Peyer's patch (tissue), 4 donors: ENCODE data around the gene RNF175. TPM values are rescaled to one million over a fixed set of nuclear protein-coding genes. Genes with fewer than 3 reads are reported as not detected.

ENCODE experiments used
- DNase-seq, 3 donors: peaks; one replicate each; pipeline ENCODE4 v3.0.0-alpha.2; 2017 to 2019
- H3K27ac ChIP-seq, 4 donors: fragments of 200-600 bp; sonication (generic); one replicate each; pipeline ENCODE4 v1.5.1; 2016 to 2019
- H3K27me3 ChIP-seq, 2 donors: fragments of 200-600 bp; sonication (generic); one replicate each; pipeline ENCODE4 v1.5.1; 2019
- H3K36me3 ChIP-seq, 3 donors: fragments of 200-600 bp; sonication (generic); one replicate each; pipeline ENCODE4 v1.5.1; 2016 to 2019
- H3K4me1 ChIP-seq, 4 donors: fragments of 200-600 bp; sonication (generic); one replicate each; pipeline ENCODE4 v1.5.1; 2016 to 2019
- H3K4me3 ChIP-seq, 4 donors: fragments of 200-600 bp; sonication (generic); 1 replicate in 3 of 4; 2 replicates in 1 of 4; pipeline ENCODE4 v1.5.1; 2016 to 2019; ENCODE audit warnings: mild to moderate bottlenecking in 1 of 4
- H3K9me3 ChIP-seq, 4 donors: fragments of 200-600 bp; sonication (generic); one replicate each; pipeline ENCODE4 v1.5.1; 2016 to 2019; ENCODE audit warnings: mild to moderate bottlenecking in 1 of 4
- POLR2A ChIP-seq, 2 donors: fragments of 450-650 bp; IDR thresholded peaks; one replicate each; pipeline ENCODE4 v1.5.1; 2017; ENCODE audit warnings: antibody characterized with exemption in 2 of 2, mild to moderate bottlenecking in 2 of 2, moderate library complexity in 2 of 2
- total RNA-seq, 4 donors: library from RNA; depleted of rRNA; stranded (reverse); fragments of >200 nt; gene quantifications; one replicate each; pipeline ENCODE4 v1.1.0, GENCODE V29; 2016
- TF ChIP-seq, protein P1 (sequence below), 6 experiments: fragments of 450-650 bp in 4 of 6; fragments of 200-600 bp in 2 of 6; sonication (generic) in 1 of 6; IDR thresholded peaks; one replicate each; pipeline ENCODE4 v1.5.1; 2017 to 2019; ENCODE audit warnings: antibody characterized with exemption in 6 of 6, mild to moderate bottlenecking in 3 of 6, moderate library complexity in 1 of 6

RNF175 gene
- total RNA-seq, 4 donors from 2014 or later, result not detected

GRCh38 chr4:153661908-153662307 is 97.9 kb downstream of the RNF175 start:
- Histone ChIP-seq H3K27me3 (no peaks in the 10 kb centered on the region), H3K27ac (no peak overlapping the region), H3K4me3 (no peak overlapping the region), H3K36me3 (no peaks in the 10 kb centered on the region), H3K4me1 (no peaks in the 10 kb centered on the region), H3K9me3 (no peaks in the 10 kb centered on the region)
- DNase-seq, result no peak
- TF ChIP-seq, protein P1, sequence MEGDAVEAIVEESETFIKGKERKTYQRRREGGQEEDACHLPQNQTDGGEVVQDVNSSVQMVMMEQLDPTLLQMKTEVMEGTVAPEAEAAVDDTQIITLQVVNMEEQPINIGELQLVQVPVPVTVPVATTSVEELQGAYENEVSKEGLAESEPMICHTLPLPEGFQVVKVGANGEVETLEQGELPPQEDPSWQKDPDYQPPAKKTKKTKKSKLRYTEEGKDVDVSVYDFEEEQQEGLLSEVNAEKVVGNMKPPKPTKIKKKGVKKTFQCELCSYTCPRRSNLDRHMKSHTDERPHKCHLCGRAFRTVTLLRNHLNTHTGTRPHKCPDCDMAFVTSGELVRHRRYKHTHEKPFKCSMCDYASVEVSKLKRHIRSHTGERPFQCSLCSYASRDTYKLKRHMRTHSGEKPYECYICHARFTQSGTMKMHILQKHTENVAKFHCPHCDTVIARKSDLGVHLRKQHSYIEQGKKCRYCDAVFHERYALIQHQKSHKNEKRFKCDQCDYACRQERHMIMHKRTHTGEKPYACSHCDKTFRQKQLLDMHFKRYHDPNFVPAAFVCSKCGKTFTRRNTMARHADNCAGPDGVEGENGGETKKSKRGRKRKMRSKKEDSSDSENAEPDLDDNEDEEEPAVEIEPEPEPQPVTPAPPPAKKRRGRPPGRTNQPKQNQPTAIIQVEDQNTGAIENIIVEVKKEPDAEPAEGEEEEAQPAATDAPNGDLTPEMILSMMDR (IDR thresholded peaks at IDR 0.05), result no peak
- TF ChIP-seq POLR2A (IDR thresholded peaks at IDR 0.05), result no peak

- no peak overlapping the region for H3K4me3 ChIP-seq
- H3K27ac ChIP-seq, result peak overlapping the region in 1 of 4 donors; percentile 13
- no peak for DNase-seq
- no peaks in the 10 kb centered on the region for H3K4me1 ChIP-seq
- no peak for TF ChIP-seq POLR2A (IDR thresholded peaks at IDR 0.05)
- TF ChIP-seq, protein P1 (IDR thresholded peaks at IDR 0.05), result no peak
- no peaks in the 10 kb centered on the region for H3K9me3 ChIP-seq
- H3K36me3 ChIP-seq, result no peaks in the 10 kb centered on the region
- H3K27me3 ChIP-seq, result no peaks in the 10 kb centered on the region
Measured at GRCh38 chr4:153661215-153661822, 98.5 kb downstream of the RNF175 start.

Other genes starting within 250 kb of the RNF175 start
- gene TLR2, start 75.7 kb downstream of the RNF175 start, total RNA-seq, result 10 to 100 TPM in 2 of 4 donors, 1 to 10 TPM in 2; 4.7 to 13.8 (median 9.4) TPM
- 10 to 100 TPM in 3 of 4 donors, 1 to 10 TPM in 1; 7.2 to 20.3 (median 18.7) TPM for gene SFRP2, start 29.1 kb upstream of the RNF175 start, total RNA-seq